H9 (cell line): ENCODE data around the gene TXNRD1. TPM values are rescaled to one million over a fixed set of nuclear protein-coding genes. Genes with fewer than 3 reads are reported as not detected.

Experiments
- DNase-seq: peaks from one replicate; pipeline ENCODE4 v3.0.0-alpha.2; 2017
- H2AFZ ChIP-seq: one replicate; pipeline ENCODE4 v1.6.1; 2013; ENCODE audit warnings: mild to moderate bottlenecking, low read length, control low read depth, moderate library complexity
- H2AK5ac ChIP-seq: 2 replicates; pipeline ENCODE4 v1.6.1; 2013; ENCODE audit warnings: low read length, control low read depth, mixed read lengths; ENCODE audit not compliant: insufficient read length
- H2BK120ac ChIP-seq: one replicate; pipeline ENCODE4 v1.6.1; 2013; ENCODE audit warnings: low read depth, mild to moderate bottlenecking, low read length, control low read depth, inconsistent platforms; ENCODE audit not compliant: poor library complexity, severe bottlenecking
- H2BK12ac ChIP-seq: 2 replicates; pipeline ENCODE4 v1.6.1; 2013; ENCODE audit warnings: low read length, control low read depth, mixed read lengths, low read depth; ENCODE audit not compliant: insufficient read length
- H2BK15ac ChIP-seq: 2 replicates; pipeline ENCODE4 v1.6.1; 2013; ENCODE audit warnings: low read depth, low read length, control low read depth
- H2BK20ac ChIP-seq: one replicate; pipeline ENCODE4 v1.6.1; 2013; ENCODE audit warnings: low read depth, mild to moderate bottlenecking, low read length, control low read depth, inconsistent platforms; ENCODE audit not compliant: poor library complexity, severe bottlenecking
- H2BK5ac ChIP-seq: 2 replicates; pipeline ENCODE4 v1.6.1; 2013; ENCODE audit warnings: low read length, control low read depth, mixed read lengths; ENCODE audit not compliant: insufficient read length
- H3K14ac ChIP-seq: 2 replicates; pipeline ENCODE4 v1.6.1; 2013; ENCODE audit warnings: low read length, control low read depth; ENCODE audit not compliant: insufficient read depth
- H3K18ac ChIP-seq: 2 replicates; pipeline ENCODE4 v1.6.1; 2013; ENCODE audit warnings: low read depth, mild to moderate bottlenecking, mixed read lengths, low read length, control low read depth; ENCODE audit not compliant: insufficient read length
- H3K23ac ChIP-seq: 2 replicates; pipeline ENCODE4 v1.6.1; 2013; ENCODE audit warnings: low read length, control low read depth, mixed read lengths, low read depth; ENCODE audit not compliant: insufficient read length
- H3K23me2 ChIP-seq: 2 replicates; pipeline ENCODE4 v1.6.1; 2013; ENCODE audit warnings: low read depth, mild to moderate bottlenecking, mixed read lengths, low read length, control low read depth; ENCODE audit not compliant: insufficient read length, poor library complexity, severe bottlenecking
- H3K27ac ChIP-seq: 2 replicates; pipeline ENCODE4 v1.5.1; 2013; ENCODE audit warnings: low read length, control low read depth, mixed read lengths, low read depth; ENCODE audit not compliant: insufficient read length
- H3K27me3 ChIP-seq: 2 replicates; pipeline ENCODE4 v1.6.1; 2013; ENCODE audit warnings: low read length, control low read depth, inconsistent platforms; ENCODE audit not compliant: insufficient read depth
- H3K4ac ChIP-seq: 2 replicates; pipeline ENCODE4 v1.6.1; 2013; ENCODE audit warnings: low read depth, mild to moderate bottlenecking, control low read depth, inconsistent platforms, low read length, moderate library complexity
- H3K4me1 ChIP-seq: 2 replicates; pipeline ENCODE4 v1.6.1; 2013; ENCODE audit warnings: low read length, control low read depth, inconsistent platforms; ENCODE audit not compliant: insufficient read depth
- H3K4me2 ChIP-seq: 2 replicates; pipeline ENCODE4 v1.6.1; 2013; ENCODE audit warnings: low read length, control low read depth, mixed read lengths; ENCODE audit not compliant: insufficient read length, insufficient read depth
- H3K56ac ChIP-seq: 2 replicates; pipeline ENCODE4 v1.6.1; 2013; ENCODE audit warnings: low read depth, mild to moderate bottlenecking, mixed read lengths, low read length, control low read depth; ENCODE audit not compliant: insufficient read length
- H3K79me1 ChIP-seq: 2 replicates; pipeline ENCODE4 v1.6.1; 2013; ENCODE audit warnings: low read depth, mild to moderate bottlenecking, moderate library complexity, low read length, control low read depth, inconsistent platforms; ENCODE audit not compliant: insufficient read depth, poor library complexity, severe bottlenecking
- H3K79me2 ChIP-seq: 2 replicates; pipeline ENCODE4 v1.6.1; 2013; ENCODE audit warnings: low read length, control low read depth, inconsistent platforms; ENCODE audit not compliant: insufficient read depth
- H3K9ac ChIP-seq: 2 replicates; pipeline ENCODE4 v1.6.1; 2013; ENCODE audit warnings: low read length, control low read depth, mixed read lengths; ENCODE audit not compliant: insufficient read length; ENCODE audit errors: extremely low read depth
- H3K9me3 ChIP-seq: one replicate; pipeline ENCODE4 v1.6.1; 2013; ENCODE audit warnings: low read depth, low read length, inconsistent platforms; ENCODE audit not compliant: control insufficient read depth
- H3T11ph ChIP-seq: one replicate; pipeline ENCODE4 v1.6.1; 2013; ENCODE audit warnings: mild to moderate bottlenecking, low read length, control low read depth, inconsistent platforms
- H4K20me1 ChIP-seq: one replicate; pipeline ENCODE4 v1.6.1; 2013; ENCODE audit not compliant: control insufficient read depth, insufficient read length, insufficient read depth
- H4K5ac ChIP-seq: 2 replicates; pipeline ENCODE4 v1.6.1; 2013; ENCODE audit warnings: low read depth, mild to moderate bottlenecking, mixed read lengths, low read length, control low read depth; ENCODE audit not compliant: insufficient read length
- H4K8ac ChIP-seq: replicated peaks from 2 replicates; pipeline ENCODE4 v1.6.1; 2013; ENCODE audit warnings: low read length, control low read depth, mixed read lengths, low read depth; ENCODE audit not compliant: insufficient read length
- H4K91ac ChIP-seq: 2 replicates; pipeline ENCODE4 v1.6.1; 2013; ENCODE audit warnings: low read depth, mild to moderate bottlenecking, moderate library complexity, mixed read lengths, low read length, control low read depth; ENCODE audit not compliant: insufficient read length
- H3K27ac Mint-ChIP-seq, 3 experiments: 2 replicates in 2 of 3; 3 replicates in 1 of 3; pipeline ENCODE4 v1.8.0; 2020 to 2021; ENCODE audit warnings: mixed read lengths in 3 of 3, mild to moderate bottlenecking in 1 of 3, moderate library complexity in 1 of 3
- H3K27me3 Mint-ChIP-seq: 2 replicates; pipeline ENCODE4 v1.8.0; 2021; ENCODE audit warnings: low read depth, mild to moderate bottlenecking, moderate library complexity, mixed read lengths
- H3K36me3 Mint-ChIP-seq, 3 experiments: 2 replicates in 2 of 3; 3 replicates in 1 of 3; pipeline ENCODE4 v1.8.0; 2020 to 2021; ENCODE audit warnings: low read depth in 3 of 3, mixed read lengths in 3 of 3; ENCODE audit not compliant: insufficient read depth in 1 of 3
- H3K4me1 Mint-ChIP-seq, 2 experiments: 2 replicates each; pipeline ENCODE4 v1.8.0; 2020; ENCODE audit warnings: mixed read lengths in 2 of 2
- H3K4me3 Mint-ChIP-seq, 2 experiments: 2 replicates in 1 of 2; 3 replicates in 1 of 2; pipeline ENCODE4 v1.8.0; 2020 to 2021; ENCODE audit warnings: mild to moderate bottlenecking in 2 of 2, mixed read lengths in 2 of 2, moderate library complexity in 1 of 2
- H3K9me3 Mint-ChIP-seq, 2 experiments: 2 replicates in 1 of 2; 3 replicates in 1 of 2; pipeline ENCODE4 v1.8.0; 2020; ENCODE audit warnings: mild to moderate bottlenecking in 2 of 2, mixed read lengths in 2 of 2, moderate library complexity in 1 of 2
- CTCF ChIP-seq: fragments of 200-600 bp; sonication (generic); conservative IDR thresholded peaks from 3 replicates; pipeline ENCODE4 v1.8.0; 2021; ENCODE audit warnings: antibody characterized with exemption, mild to moderate bottlenecking
- whole genome bisulfite sequencing: extraction: QIAGEN DNeasy Blood & Tissue Kit; methylation state at CpG from one replicate; pipeline ENCODE4 v1.1.7; 2013; ENCODE audit warnings: missing lambda C conversion rate, low lambda C conversion rate, mixed read lengths; ENCODE audit not compliant: insufficient read length; ENCODE audit errors: extremely low coverage; 5-methylcytosine and 5-hydroxymethylcytosine counted together
- total RNA-seq: library from RNA; stranded (reverse); gene quantifications from 2 replicates; pipeline ENCODE4 v1.2.1, GENCODE V29; 2021

The TXNRD1 gene
- total RNA-seq, 1 experiment from 2014 or later, result 100 TPM

- H3K4me3 Mint-ChIP-seq, result no peak overlapping the region
- Histone ChIP-seq H2AK5ac (no peak overlapping the region), H2AFZ (no peak overlapping the region), H2BK20ac (no peak overlapping the region), H3T11ph (no peak overlapping the region), H3K79me1 (peaks cover 2% of the 10 kb centered on the region), H3K23ac (no peak overlapping the region), H2BK12ac (no peak overlapping the region), H4K91ac (no peak overlapping the region), H4K8ac (no peak overlapping the region), H3K9ac (no peak overlapping the region), H3K27ac (no peak overlapping the region), H2BK15ac (no peak overlapping the region), H3K4me2 (no peak overlapping the region), H3K27me3 (no peaks in the 10 kb centered on the region), H3K9me3 (no peaks in the 10 kb centered on the region), H4K20me1 (no peaks in the 10 kb centered on the region), H3K18ac (no peak overlapping the region), H3K4ac (no peak overlapping the region), H2BK5ac (no peak overlapping the region), H3K4me1 (no peaks in the 10 kb centered on the region), H4K5ac (no peak overlapping the region), H3K14ac (no peak overlapping the region), H2BK120ac (no peak overlapping the region), H3K79me2 (no peaks in the 10 kb centered on the region), H3K23me2 (no peaks in the 10 kb centered on the region), H3K56ac (no peak overlapping the region)
- no peak for DNase-seq
- H3K36me3 Mint-ChIP-seq, result peaks cover 49 to 85% (median 84%) of the 10 kb centered on the region in 3 experiments
- no peaks in the 10 kb centered on the region; a peak in 1 of 5 replicates for H3K9me3 Mint-ChIP-seq
- no peaks in the 10 kb centered on the region for H3K4me1 Mint-ChIP-seq
- WGBS, result no CpG with 5 or more reads among the region's 7 CpGs
- no peaks in the 10 kb centered on the region for H3K27me3 Mint-ChIP-seq
- TF ChIP-seq CTCF, result no peak
- no peak overlapping the region for H3K27ac Mint-ChIP-seq
Observed at GRCh38 chr12:104317538-104318210, 102.1 kb downstream of the TXNRD1 start.
